ENCODE data around the gene SYNM. TPM values are rescaled to one million over a fixed set of nuclear protein-coding genes. Genes with fewer than 3 reads are reported as not detected.
A peak's percentile ranks its signal among the peaks of the same experiment; 100 is the strongest.

The SYNM gene
- total and polyA plus RNA-seq, 2 donors from 2014 or later = 4.5 to 23.2 TPM

DNA sequence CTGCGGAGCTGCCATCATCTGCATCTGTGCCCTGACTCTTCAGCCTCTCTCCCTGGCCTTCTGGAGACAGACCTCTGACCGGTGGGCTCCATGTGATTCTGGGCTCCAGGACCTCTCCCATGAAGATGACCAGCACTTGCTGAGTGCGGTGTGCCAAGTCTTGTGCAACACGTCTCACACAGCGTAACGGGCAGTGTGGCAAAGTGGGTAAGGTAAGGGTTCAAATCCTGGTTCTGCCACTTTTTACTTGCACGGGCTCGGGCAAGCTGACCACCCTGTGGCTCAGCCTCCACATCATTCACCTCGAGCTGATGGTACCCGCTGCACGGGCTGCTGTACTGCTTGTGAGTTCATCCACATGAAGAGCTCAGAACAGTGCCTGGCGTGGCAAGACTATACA is 6.5 kb upstream of the SYNM start:
- DNase-seq (peak in 1 of 5 donors; percentile 26), FAIRE-seq (no peak)
- no peaks in the 10 kb centered on the region for H3K36me3 ChIP-seq (ENCODE audit: control insufficient read depth in 2 of 3, insufficient read depth in 3 of 3, low read length in 3 of 3)
- TF ChIP-seq, protein P1, sequence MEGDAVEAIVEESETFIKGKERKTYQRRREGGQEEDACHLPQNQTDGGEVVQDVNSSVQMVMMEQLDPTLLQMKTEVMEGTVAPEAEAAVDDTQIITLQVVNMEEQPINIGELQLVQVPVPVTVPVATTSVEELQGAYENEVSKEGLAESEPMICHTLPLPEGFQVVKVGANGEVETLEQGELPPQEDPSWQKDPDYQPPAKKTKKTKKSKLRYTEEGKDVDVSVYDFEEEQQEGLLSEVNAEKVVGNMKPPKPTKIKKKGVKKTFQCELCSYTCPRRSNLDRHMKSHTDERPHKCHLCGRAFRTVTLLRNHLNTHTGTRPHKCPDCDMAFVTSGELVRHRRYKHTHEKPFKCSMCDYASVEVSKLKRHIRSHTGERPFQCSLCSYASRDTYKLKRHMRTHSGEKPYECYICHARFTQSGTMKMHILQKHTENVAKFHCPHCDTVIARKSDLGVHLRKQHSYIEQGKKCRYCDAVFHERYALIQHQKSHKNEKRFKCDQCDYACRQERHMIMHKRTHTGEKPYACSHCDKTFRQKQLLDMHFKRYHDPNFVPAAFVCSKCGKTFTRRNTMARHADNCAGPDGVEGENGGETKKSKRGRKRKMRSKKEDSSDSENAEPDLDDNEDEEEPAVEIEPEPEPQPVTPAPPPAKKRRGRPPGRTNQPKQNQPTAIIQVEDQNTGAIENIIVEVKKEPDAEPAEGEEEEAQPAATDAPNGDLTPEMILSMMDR (IDR thresholded peaks at IDR 0.05; ENCODE audit: borderline replicate concordance, extremely low read depth, insufficient read depth) = no peak
- no peak overlapping the region for H3K9ac ChIP-seq (ENCODE audit: low read length in 3 of 3)
- no peak overlapping the region for H3K27ac ChIP-seq (ENCODE audit: low read depth in 2 of 2, low read length in 2 of 2)
- no peak overlapping the region for H3K4me3 ChIP-seq (ENCODE audit: low read length in 3 of 3)
- no peaks in the 10 kb centered on the region for H3K9me3 ChIP-seq (ENCODE audit: control insufficient read depth in 2 of 3, insufficient read depth in 1 of 3, low read length in 3 of 3)
- peaks cover 6% of the 10 kb centered on the region for H3K27me3 ChIP-seq (ENCODE audit: control insufficient read depth, insufficient read depth, low read length)
- intact Hi-C loops (cut with DNase I) = no loop called here
- H3K4me1 ChIP-seq (ENCODE audit: control insufficient read depth in 2 of 3, insufficient read depth in 2 of 3, low read depth in 1 of 3, low read length in 3 of 3) = no peaks in the 10 kb centered on the region

DNA sequence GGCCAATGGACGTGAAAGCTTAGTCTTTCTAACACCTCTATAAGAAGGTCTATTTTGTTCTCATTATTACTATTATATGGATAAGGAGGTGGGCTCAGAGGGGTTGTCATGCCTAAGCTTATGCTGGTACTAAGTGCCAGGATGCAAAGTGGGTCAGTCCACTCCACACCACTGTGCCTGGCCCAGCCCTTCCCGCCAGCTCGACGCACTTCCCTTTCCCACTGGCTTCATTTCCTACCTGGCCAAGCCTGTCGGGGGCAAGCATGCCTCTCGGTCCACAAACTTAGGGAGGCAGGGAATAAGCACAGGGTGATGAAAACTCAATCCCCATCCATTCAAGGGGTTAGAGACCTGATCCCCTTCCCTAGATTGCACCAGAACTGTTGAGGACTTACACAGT is 5.9 kb upstream of the SYNM start:
- Histone ChIP-seq H3K27me3 (ENCODE audit: control insufficient read depth, insufficient read depth, low read length) (peaks cover 6% of the 10 kb centered on the region), H3K4me1 (ENCODE audit: control insufficient read depth in 2 of 3, insufficient read depth in 2 of 3, low read depth in 1 of 3, low read length in 3 of 3) (no peaks in the 10 kb centered on the region), H3K36me3 (ENCODE audit: control insufficient read depth in 2 of 3, insufficient read depth in 3 of 3, low read length in 3 of 3) (no peaks in the 10 kb centered on the region), H3K4me3 (ENCODE audit: low read length in 3 of 3) (no peak overlapping the region), H3K9me3 (ENCODE audit: control insufficient read depth in 2 of 3, insufficient read depth in 1 of 3, low read length in 3 of 3) (no peaks in the 10 kb centered on the region), H3K27ac (ENCODE audit: low read depth in 2 of 2, low read length in 2 of 2) (no peak overlapping the region), H3K9ac (ENCODE audit: low read length in 3 of 3) (no peak overlapping the region)
- intact Hi-C loops (cut with DNase I) = no loop called here
- TF ChIP-seq, protein P1 (IDR thresholded peaks at IDR 0.05; ENCODE audit: borderline replicate concordance, extremely low read depth, insufficient read depth) = no peak
- DNase-seq (no peak), FAIRE-seq (no peak)

DNA sequence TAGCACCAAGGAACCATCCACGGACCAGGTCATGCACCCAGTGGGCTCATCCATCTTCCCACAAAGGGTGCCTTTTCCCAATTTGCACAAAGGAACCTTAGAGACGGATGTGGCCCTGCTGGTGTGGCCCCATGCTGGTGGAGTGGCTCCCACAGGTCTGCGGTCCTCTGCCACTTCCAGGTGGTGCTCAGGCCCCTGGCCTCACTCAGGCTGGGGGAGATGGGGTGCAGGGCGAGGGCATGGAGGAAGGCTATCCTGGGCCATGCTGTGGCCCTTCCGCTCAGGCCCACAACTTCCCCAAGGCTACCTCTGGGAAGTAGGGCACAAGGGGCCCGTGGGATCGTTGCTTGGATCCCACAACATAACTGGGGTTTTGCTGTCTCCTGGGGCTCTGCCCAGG is 5.2 kb upstream of the SYNM start:
- Histone ChIP-seq H3K4me1 (ENCODE audit: control insufficient read depth in 2 of 3, insufficient read depth in 2 of 3, low read depth in 1 of 3, low read length in 3 of 3) (no peaks in the 10 kb centered on the region), H3K4me3 (ENCODE audit: low read length in 3 of 3) (no peak overlapping the region), H3K9me3 (ENCODE audit: control insufficient read depth in 2 of 3, insufficient read depth in 1 of 3, low read length in 3 of 3) (no peaks in the 10 kb centered on the region), H3K9ac (ENCODE audit: low read length in 3 of 3) (no peak overlapping the region), H3K36me3 (ENCODE audit: control insufficient read depth in 2 of 3, insufficient read depth in 3 of 3, low read length in 3 of 3) (no peaks in the 10 kb centered on the region), H3K27me3 (ENCODE audit: control insufficient read depth, insufficient read depth, low read length) (peaks cover 6% of the 10 kb centered on the region), H3K27ac (ENCODE audit: low read depth in 2 of 2, low read length in 2 of 2) (no peak overlapping the region)
- TF ChIP-seq, protein P1 (IDR thresholded peaks at IDR 0.05; ENCODE audit: borderline replicate concordance, extremely low read depth, insufficient read depth) = no peak
- DNase-seq (peak in 1 of 5 donors; percentile 62), FAIRE-seq (no peak)
- intact Hi-C loops (cut with DNase I) = loop anchor here (5.0 kb wide), 1 partner anchor 113 kb away; no protein-coding TSS in a partner anchor

Measured in kidney (tissue), 14 donors.